Measurements from ENCODE around the gene TREX2.
A peak's percentile ranks its signal among the peaks of the same experiment; 100 is the strongest.

TREX2 gene

GRCh38 chrX:153420851-153421599 lies 24.8 kb downstream of the TREX2 start:
- Mint-ChIP-seq H3K9me3 (no peaks in the 10 kb centered on the region), H3K27ac (no peak overlapping the region), H3K27me3 (ENCODE audit: low read depth) (no peaks in the 10 kb centered on the region), H3K36me3 (ENCODE audit: low read depth) (no peaks in the 10 kb centered on the region), H3K4me3 (no peak overlapping the region), H3K4me1 (ENCODE audit: low read depth) (no peaks in the 10 kb centered on the region)
- no peak for DNase-seq (ENCODE audit: low spot score)

DNA sequence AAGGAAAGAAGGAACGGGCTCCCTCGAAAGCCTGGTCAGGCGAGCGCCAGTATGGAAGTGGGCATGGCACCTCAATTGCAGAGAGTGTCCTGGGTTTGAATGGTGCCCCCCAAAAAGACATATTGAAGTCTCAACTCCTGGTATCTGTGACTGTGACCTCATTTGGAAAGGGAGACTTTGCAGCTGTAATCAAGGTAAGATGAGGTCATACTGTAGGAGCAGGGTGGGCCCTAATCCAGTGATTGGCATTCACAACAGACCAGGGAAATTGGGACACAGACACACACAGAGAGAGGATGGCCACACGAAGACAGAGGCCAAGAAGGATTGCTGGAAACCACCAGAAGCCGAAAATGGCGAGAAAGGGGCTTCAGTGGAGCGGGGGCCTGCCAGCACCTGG lies 28.2 kb downstream of the TREX2 start:
- Mint-ChIP-seq H3K36me3 (ENCODE audit: low read depth) (no peaks in the 10 kb centered on the region), H3K9me3 (no peaks in the 10 kb centered on the region), H3K4me3 (no peak overlapping the region), H3K4me1 (ENCODE audit: low read depth) (no peaks in the 10 kb centered on the region), H3K27me3 (ENCODE audit: low read depth) (no peaks in the 10 kb centered on the region), H3K27ac (no peak overlapping the region)
- DNase-seq (ENCODE audit: low spot score): no peak

DNA sequence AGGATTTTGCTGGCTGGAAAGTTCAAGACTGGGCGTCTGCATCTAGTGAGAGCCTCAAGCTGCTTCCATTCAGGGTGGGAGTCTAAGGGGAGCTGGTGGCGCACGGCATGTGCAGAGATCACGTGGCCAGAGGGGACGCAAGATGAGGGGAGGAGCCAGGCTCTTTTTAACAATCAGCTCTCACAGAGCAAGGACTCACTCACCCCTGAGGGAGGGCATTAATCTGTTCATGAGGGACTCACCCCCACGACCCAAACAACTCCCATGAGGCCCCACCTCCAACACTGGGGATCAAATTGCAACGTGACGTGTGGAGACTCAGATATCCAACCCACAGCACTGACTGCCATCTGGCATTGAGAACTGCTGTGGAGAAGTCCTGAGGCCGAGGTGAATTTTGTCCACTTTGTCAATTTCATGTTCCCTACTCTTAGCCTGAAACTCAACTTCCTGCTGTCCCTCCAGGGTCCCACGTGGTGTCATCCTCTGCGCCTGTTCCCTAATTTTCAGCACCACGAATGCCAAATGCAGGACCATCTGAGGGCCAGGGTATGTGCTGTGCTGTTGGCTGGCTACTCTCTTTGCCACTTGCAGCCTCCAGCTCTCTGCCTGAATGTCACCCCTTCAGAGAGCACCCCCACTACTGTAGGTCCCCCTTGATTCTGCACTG lies 28.9 kb downstream of the TREX2 start:
- Mint-ChIP-seq H3K27ac (no peak overlapping the region), H3K36me3 (ENCODE audit: low read depth) (no peaks in the 10 kb centered on the region)

GRCh38 chrX:153414856-153415510 lies 30.9 kb downstream of the TREX2 start:
- no peaks in the 10 kb centered on the region for H3K36me3 Mint-ChIP-seq (ENCODE audit: low read depth)
- no peak for DNase-seq (ENCODE audit: low spot score)
- no peak overlapping the region for H3K4me3 Mint-ChIP-seq
- no peaks in the 10 kb centered on the region for H3K9me3 Mint-ChIP-seq
- H3K4me1 Mint-ChIP-seq (ENCODE audit: low read depth): peaks cover 8% of the 10 kb centered on the region
- peaks cover 3% of the 10 kb centered on the region for H3K27me3 Mint-ChIP-seq (ENCODE audit: low read depth)
- H3K27ac Mint-ChIP-seq: no peak overlapping the region

More for the DNA sequence above, 28.9 kb downstream of the TREX2 start:
- H3K4me1 Mint-ChIP-seq (ENCODE audit: low read depth): peaks cover 7% of the 10 kb centered on the region
- H3K4me3 Mint-ChIP-seq: no peak overlapping the region
- DNase-seq (ENCODE audit: low spot score): no peak
- H3K9me3 Mint-ChIP-seq: no peaks in the 10 kb centered on the region
- H3K27me3 Mint-ChIP-seq (ENCODE audit: low read depth): peaks cover 3% of the 10 kb centered on the region

DNA sequence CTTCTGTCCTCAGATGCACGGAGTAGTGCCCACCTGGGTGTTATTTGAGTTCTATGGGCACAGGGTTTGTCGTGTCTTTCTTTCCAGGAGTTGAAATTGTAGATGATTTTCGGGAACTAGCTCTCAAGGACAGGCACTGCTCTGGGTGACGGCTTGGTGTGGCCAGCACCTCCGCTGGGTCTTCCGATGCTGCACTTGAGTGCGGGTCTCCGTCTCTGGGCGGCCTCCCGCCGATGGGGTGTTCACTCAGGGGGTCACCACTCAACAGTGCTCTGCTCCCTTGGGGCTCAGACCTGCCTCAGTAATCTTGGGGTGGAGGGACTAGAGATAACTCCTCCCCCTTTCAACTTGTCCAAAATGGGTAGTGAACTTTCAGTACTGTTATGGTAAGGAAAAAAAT lies 32.1 kb downstream of the TREX2 start:
- Mint-ChIP-seq H3K9me3 (no peaks in the 10 kb centered on the region), H3K27me3 (ENCODE audit: low read depth) (peaks cover 3% of the 10 kb centered on the region), H3K27ac (no peak overlapping the region), H3K4me3 (no peak overlapping the region), H3K4me1 (ENCODE audit: low read depth) (peaks cover 8% of the 10 kb centered on the region), H3K36me3 (ENCODE audit: low read depth) (no peaks in the 10 kb centered on the region)
- DNase-seq (ENCODE audit: low spot score): no peak

DNA sequence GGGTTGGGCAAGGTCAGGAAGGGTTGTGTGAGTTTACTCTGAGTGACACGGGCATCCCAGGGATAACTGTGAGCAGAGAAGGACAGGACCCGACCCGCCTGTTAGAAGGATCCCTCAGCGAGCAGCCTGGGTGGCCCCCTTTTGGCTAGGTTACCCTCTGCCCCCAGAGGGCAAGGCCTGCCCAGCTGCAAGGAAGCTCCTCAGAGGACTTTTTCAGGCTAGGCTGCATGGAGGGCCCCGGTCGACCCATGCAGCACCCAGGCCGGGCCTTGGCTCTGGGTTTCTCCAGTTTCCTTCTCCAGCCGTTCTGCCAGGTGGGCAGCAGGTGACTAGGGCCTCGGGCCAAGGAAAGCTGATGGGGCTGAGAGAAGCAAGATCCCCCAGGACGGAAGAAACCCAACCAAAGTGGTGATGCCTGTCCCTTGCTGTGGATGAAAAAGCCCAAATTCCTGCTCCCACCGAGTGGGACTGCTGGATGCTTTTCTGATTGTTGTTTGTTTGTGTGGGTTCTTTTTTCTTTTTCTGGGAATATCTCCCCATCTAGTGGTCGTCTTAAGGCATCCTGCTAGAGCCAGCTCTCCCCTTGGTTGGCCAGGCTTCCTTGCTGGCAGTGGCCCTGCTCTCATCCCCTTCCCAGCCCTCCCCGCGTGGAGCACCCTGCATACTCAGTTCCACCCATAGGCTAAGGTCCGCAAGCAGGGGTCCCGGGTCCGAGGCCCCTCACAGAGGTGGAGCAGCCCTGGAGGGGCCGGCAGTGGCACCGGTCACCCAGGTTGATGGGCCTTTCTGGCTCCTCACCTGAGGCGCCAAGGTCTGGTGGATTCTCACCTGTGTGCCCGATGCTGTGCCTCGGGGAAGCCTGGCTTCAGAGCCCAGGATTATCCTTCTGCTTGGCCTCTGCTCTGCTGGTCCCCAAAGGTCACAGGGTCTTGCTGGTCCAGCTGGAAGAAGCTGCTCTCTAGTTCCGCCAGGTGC lies 32.8 kb downstream of the TREX2 start:
- no peaks in the 10 kb centered on the region for H3K36me3 Mint-ChIP-seq (ENCODE audit: low read depth)
- H3K27ac Mint-ChIP-seq: no peak overlapping the region
- H3K27me3 Mint-ChIP-seq (ENCODE audit: low read depth): peaks cover 3% of the 10 kb centered on the region
- no peak for DNase-seq (ENCODE audit: low spot score)
- peaks cover 8% of the 10 kb centered on the region for H3K4me1 Mint-ChIP-seq (ENCODE audit: low read depth)
- no peaks in the 10 kb centered on the region for H3K9me3 Mint-ChIP-seq
- no peak overlapping the region for H3K4me3 Mint-ChIP-seq

DNA sequence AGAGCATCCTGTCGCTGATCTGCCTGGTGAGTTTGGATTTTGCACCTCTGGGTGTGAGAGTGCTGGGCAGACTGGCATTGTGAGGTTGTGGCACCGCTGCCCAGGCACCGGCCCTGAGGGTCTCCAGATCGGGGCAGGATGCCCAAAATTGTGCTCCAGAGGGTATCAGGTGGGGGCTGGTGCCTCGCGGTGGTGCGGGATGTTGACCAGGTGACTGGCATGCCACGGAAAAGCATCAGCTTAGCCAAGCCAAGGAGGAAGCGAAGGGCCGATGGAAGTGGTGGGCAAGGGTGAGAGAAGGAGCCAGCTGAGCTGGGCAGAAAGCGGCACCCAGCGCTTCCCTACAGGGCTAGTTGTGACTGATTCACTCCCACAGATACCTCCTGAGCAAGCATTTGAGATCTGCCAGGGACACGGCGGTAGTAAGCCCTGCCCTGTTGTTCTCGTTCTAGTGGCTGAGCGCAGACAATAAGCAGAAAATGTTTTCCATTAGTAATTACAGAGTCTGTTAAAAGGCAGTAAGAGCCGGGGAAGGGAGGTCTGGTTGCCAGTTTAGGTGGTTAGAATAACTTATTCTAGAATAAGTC lies 33.8 kb downstream of the TREX2 start:
- no peaks in the 10 kb centered on the region for H3K36me3 Mint-ChIP-seq (ENCODE audit: low read depth)
- no peak for DNase-seq (ENCODE audit: low spot score)
- no peak overlapping the region for H3K27ac Mint-ChIP-seq
- H3K4me1 Mint-ChIP-seq (ENCODE audit: low read depth): peaks cover 8% of the 10 kb centered on the region
- peaks cover 3% of the 10 kb centered on the region for H3K27me3 Mint-ChIP-seq (ENCODE audit: low read depth)
- peak overlapping the region; percentile 76 for H3K4me3 Mint-ChIP-seq
- H3K9me3 Mint-ChIP-seq: no peaks in the 10 kb centered on the region

GRCh38 chrX:153411255-153411987 lies 34.4 kb downstream of the TREX2 start, which contains the start of gene ZFP92:
Gene ZFP92, plus strand, starts transcription at chrX:153411472. Its CDS starts 6,851 bp downstream, at chrX:153418323.
- Mint-ChIP-seq H3K9me3 (no peaks in the 10 kb centered on the region), H3K27ac (no peak within 1 kb of the TSS), H3K4me1 (ENCODE audit: low read depth) (peaks cover 8% of the 10 kb centered on the region), H3K27me3 (ENCODE audit: low read depth) (peaks cover 3% of the 10 kb centered on the region), H3K36me3 (ENCODE audit: low read depth) (no peaks in the 10 kb centered on the region), H3K4me3 (peak within 1 kb of the TSS; percentile 76)
- DNase-seq (ENCODE audit: low spot score): peak; percentile 28

- peaks cover 8% of the 10 kb centered on the region for H3K4me1 Mint-ChIP-seq (ENCODE audit: low read depth)
- DNase-seq (ENCODE audit: low spot score): no peak
- H3K36me3 Mint-ChIP-seq (ENCODE audit: low read depth): no peaks in the 10 kb centered on the region
- no peak overlapping the region for H3K27ac Mint-ChIP-seq
- H3K4me3 Mint-ChIP-seq: peak overlapping the region; percentile 45
- H3K27me3 Mint-ChIP-seq (ENCODE audit: low read depth): peaks cover 3% of the 10 kb centered on the region
- no peaks in the 10 kb centered on the region for H3K9me3 Mint-ChIP-seq
These were observed 35.0 kb downstream of the TREX2 start for GRCh38 chrX:153410888-153411254.

GRCh38 chrX:153410373-153410772 lies 35.5 kb downstream of the TREX2 start:
- Mint-ChIP-seq H3K4me3 (no peak overlapping the region), H3K36me3 (ENCODE audit: low read depth) (no peaks in the 10 kb centered on the region), H3K4me1 (ENCODE audit: low read depth) (peaks cover 8% of the 10 kb centered on the region), H3K27ac (no peak overlapping the region), H3K27me3 (ENCODE audit: low read depth) (peaks cover 3% of the 10 kb centered on the region), H3K9me3 (no peaks in the 10 kb centered on the region)
- no peak for DNase-seq (ENCODE audit: low spot score)

DNA sequence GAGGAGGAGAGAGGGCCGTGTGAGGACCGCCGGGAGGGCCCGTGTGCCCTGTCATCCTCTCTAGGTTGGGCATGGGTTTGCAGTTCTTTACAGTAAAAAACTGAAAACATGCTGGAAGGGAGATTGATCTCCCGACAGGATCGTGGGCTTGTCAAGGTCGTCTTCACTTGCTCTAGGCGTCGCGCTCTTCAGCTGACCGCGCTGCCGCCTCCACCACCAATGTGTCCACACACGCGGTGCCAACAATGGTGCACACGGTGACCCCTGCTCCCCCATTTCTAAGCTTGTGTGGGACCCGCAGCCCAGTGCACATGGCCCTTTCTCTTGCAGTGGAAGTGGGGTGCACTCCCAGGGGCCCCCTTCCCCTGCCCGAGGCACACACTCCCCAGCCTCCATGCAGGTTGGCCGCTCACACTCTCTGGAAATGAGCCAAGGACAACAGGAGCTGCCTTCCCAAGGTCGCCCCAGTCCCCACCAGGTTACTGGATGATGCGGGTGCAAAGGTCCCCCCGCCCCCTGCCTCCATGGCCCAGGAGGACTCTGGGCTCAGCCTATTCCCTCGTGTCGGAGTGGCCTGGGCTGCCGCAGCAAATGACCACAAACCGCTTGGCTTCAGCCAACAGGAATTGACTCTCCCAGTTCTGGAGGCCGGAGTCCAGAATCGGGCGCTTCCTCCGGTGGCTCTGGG lies 36.3 kb downstream of the TREX2 start:
- Mint-ChIP-seq H3K36me3 (ENCODE audit: low read depth) (no peaks in the 10 kb centered on the region), H3K27ac (no peak overlapping the region), H3K27me3 (ENCODE audit: low read depth) (peaks cover 4% of the 10 kb centered on the region), H3K9me3 (no peaks in the 10 kb centered on the region), H3K4me3 (no peak overlapping the region), H3K4me1 (ENCODE audit: low read depth) (peaks cover 8% of the 10 kb centered on the region)
- DNase-seq (ENCODE audit: low spot score): no peak

DNA sequence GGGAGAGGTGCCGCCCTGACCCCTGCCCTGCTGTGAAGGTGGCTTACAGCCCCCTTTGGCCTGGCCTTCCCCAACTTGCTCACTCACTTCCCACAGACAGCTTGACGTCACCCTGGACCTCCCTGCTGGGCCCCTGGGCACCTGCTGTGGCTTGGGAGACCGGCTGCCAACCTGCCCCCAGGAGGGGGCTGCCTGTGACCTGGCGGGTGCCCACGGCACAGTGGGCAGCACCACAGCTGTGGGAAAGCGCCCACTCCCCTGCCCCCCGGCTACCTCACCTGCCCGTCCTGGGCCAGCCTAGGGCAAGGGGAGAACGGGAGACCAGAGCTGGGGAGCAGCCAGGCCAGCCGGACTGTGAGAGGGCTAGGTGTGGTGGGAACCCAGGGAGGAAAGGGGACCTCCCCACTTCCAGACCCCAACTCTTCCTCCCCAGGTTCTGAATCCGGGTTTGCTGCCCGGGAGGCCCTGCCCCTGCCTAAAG lies 36.9 kb downstream of the TREX2 start:
- Mint-ChIP-seq H3K4me1 (ENCODE audit: low read depth) (peaks cover 8% of the 10 kb centered on the region), H3K4me3 (no peak overlapping the region)

More for the DNA sequence above, 36.9 kb downstream of the TREX2 start:
- Mint-ChIP-seq H3K27ac (no peak overlapping the region), H3K27me3 (ENCODE audit: low read depth) (peaks cover 5% of the 10 kb centered on the region), H3K36me3 (ENCODE audit: low read depth) (no peaks in the 10 kb centered on the region), H3K9me3 (no peaks in the 10 kb centered on the region)
- DNase-seq (ENCODE audit: low spot score): no peak

All from T-helper 2 cell treated with Interferon-gamma antibody and Interleukin-4, amounts not matched to agents 5 μg/mL and 100 μg/mL, for 36 hours (primary cell).